ENCODE data around the gene ENAH. TPM values are rescaled to one million over a fixed set of nuclear protein-coding genes. Genes with fewer than 3 reads are reported as not detected.
"Not testable (repeated sequence)": the region's sequence is repeated elsewhere in the genome, so short reads cannot be mapped to it uniquely, and the experiment has no call there.

The ENAH gene
- 10 to 100 TPM; 31.4 to 56.3 (median 45.3) TPM for total RNA-seq

DNA sequence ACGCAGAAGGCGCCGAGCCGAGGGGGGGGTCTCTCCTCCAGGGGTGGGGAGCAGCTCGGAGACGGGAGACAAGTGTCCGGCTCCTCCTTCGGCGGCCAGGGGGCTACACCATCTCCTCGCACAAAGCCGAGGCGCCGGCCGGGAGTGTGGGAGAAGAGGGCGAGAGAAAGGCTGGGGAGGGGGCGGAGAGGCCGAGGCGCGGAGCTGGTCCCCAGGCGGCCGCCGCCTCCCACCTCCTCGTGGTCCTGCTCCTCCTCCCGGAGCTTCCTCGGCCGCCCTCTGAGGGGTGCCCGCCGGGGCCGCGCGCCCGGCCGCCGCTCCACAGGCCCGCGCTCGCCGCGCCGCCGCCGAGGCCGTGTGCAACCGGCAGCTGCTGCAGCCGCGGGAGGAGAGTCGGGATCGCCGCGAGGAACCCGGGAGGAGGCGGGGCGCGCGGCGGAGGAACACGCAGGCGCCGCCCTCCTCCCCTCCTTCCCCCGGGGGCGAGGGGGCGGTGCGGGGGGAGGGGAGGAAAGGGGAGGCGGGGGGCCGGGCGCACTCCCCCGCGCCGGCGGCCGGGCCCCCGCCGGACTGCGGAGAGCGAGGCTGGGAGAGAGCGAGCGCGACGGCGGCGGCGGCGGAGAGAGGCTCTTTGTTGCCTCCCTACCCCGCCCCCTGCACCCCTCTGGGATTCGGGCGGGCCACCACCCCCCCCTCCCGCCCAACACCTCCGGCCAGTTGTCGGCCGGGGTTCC lies at the start of gene ENAH:
TSS of gene ENAH (minus strand) at position 395 of the 734 bp plus-strand sequence. CDS start 433 bp downstream, outside the sequence.
- peak within 1 kb of the TSS; percentile 94 to 98 (median 96) for H3K27ac ChIP-seq
- no peaks in the 10 kb centered on the region for H3K27me3 ChIP-seq
- WGBS, 2 donors, result 0 to 1% methylated on average over 20 to 29 of the region's 90 CpGs
- peak within 1 kb of the TSS; percentile 71 to 95 (median 83) for H3K4me3 ChIP-seq
- peaks cover 0 to 48% (median 12%) of the 10 kb centered on the region in 4 donors for H3K4me1 ChIP-seq
- no peaks in the 10 kb centered on the region for H3K36me3 ChIP-seq
- H3K9me3 ChIP-seq, result no peaks in the 10 kb centered on the region
- peak; percentile 65 to 66 for DNase-seq (ENCODE audit: low spot score in 2 of 2)
- peak; percentile 36 to 80 for TF ChIP-seq POLR2A (IDR thresholded peaks at IDR 0.05)
- TF ChIP-seq EP300 (IDR thresholded peaks at IDR 0.05), result no peak

DNA sequence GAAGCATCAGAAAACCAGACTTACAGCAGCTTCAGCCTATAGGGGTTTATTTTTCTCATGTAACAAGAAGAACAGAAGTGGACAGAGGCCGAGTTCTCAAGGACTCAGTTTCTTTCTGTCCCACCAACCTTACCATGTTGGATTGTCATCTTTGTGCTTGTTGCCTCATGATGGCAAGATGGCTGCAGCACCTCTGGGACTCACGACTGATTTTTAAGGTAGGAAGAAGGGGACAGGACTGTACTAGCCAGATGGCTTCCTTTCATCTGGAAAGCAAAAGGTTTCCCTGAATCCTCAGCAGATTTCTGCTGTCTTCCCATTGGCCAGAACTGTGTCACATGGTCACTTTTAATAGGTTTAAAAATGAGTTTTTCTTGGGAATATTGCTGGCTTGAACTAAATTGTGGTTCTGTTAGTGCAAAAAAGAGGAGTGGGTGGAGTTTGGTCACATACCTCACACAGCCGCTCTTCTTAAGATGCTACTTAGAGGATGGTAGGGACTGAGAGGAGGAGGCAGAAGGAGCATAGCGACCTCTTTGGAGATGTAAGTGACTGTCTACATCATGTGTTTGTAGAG lies 48.1 kb upstream of the ENAH start:
- Histone ChIP-seq H3K27me3 (no peaks in the 10 kb centered on the region), H3K27ac (no peak overlapping the region), H3K4me1 (peaks cover 0 to 11% (median 3%) of the 10 kb centered on the region in 4 donors), H3K36me3 (no peaks in the 10 kb centered on the region), H3K4me3 (no peak overlapping the region), H3K9me3 (no peaks in the 10 kb centered on the region)
- TF ChIP-seq, protein P1, sequence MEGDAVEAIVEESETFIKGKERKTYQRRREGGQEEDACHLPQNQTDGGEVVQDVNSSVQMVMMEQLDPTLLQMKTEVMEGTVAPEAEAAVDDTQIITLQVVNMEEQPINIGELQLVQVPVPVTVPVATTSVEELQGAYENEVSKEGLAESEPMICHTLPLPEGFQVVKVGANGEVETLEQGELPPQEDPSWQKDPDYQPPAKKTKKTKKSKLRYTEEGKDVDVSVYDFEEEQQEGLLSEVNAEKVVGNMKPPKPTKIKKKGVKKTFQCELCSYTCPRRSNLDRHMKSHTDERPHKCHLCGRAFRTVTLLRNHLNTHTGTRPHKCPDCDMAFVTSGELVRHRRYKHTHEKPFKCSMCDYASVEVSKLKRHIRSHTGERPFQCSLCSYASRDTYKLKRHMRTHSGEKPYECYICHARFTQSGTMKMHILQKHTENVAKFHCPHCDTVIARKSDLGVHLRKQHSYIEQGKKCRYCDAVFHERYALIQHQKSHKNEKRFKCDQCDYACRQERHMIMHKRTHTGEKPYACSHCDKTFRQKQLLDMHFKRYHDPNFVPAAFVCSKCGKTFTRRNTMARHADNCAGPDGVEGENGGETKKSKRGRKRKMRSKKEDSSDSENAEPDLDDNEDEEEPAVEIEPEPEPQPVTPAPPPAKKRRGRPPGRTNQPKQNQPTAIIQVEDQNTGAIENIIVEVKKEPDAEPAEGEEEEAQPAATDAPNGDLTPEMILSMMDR (IDR thresholded peaks at IDR 0.05), result no peak
- TF ChIP-seq POLR2A (IDR thresholded peaks at IDR 0.05), result no peak
- TF ChIP-seq EP300 (IDR thresholded peaks at IDR 0.05), result no peak
- DNase-seq (ENCODE audit: low spot score in 2 of 2), result no peak
- WGBS, 2 donors, result 92 to 94% methylated on average over 4 of the region's 4 CpGs

DNA sequence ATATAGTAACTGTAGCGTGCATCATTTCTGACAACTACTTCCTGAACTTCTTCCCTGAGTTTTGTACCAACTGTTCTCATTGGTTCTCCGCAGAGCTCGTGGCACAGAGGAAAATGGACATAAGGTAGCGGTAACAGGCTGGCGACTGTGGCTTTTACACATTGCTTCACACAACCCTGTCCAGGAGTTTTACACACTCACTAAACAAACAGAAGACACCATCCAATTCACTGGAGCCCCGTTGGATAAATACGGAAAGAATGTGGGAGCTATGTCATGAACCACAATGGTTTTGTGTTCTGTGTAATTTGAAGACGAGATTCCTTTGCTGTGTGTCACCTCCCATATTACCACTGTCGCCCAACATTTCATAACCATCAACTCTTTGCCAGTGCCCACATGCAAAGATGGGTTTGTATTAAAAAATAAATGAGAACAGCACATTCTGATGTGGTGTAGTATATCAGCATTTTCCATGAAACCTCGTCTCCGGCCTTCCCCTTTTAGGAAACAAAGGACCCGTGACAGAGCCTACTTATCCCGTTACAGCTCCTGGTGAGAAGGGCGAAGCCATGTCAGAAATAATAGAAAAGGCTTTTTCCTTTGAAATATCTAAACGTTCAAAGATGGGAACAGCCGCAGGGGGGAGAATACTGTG lies 47.4 kb upstream of the ENAH start:
- TF ChIP-seq, protein P1 (IDR thresholded peaks at IDR 0.05), result no peak
- peak in 1 of 2 donors; percentile 28 for TF ChIP-seq EP300 (IDR thresholded peaks at IDR 0.05)
- TF ChIP-seq POLR2A (IDR thresholded peaks at IDR 0.05), result no peak
- H3K9me3 ChIP-seq, result no peaks in the 10 kb centered on the region
- no peaks in the 10 kb centered on the region for H3K36me3 ChIP-seq
- DNase-seq (ENCODE audit: low spot score in 2 of 2), result peak in 1 of 2 donors; percentile 18
- no peak overlapping the region for H3K4me3 ChIP-seq
- 43 to 53% methylated on average over 16 of the region's 16 CpGs for WGBS, 2 donors
- H3K4me1 ChIP-seq, result peaks cover 0 to 11% (median 3%) of the 10 kb centered on the region in 4 donors
- H3K27me3 ChIP-seq, result no peaks in the 10 kb centered on the region
- no peak overlapping the region for H3K27ac ChIP-seq

DNA sequence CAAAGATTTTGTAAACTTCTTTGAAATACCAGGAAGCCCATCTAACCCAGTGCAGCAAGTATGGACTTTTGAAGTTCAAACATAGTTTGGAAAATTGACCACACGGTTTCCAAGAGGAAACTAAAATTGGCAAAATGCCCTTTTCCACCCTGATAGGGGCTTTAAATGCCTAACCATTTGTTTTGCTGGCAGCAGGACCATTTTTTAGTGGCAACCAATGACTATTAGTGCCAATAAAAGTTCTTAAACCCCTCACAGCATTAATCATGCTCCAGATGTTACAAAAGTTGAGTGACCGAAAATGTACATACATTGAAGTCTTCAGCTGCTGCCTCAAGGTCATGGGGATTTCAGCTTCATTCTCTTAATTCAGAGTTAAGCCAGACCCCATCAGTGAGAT lies 46.4 kb upstream of the ENAH start:
- no peak for TF ChIP-seq EP300 (IDR thresholded peaks at IDR 0.05)
- no peak for TF ChIP-seq POLR2A (IDR thresholded peaks at IDR 0.05)
- TF ChIP-seq, protein P1 (IDR thresholded peaks at IDR 0.05), result no peak
- H3K4me3 ChIP-seq, result no peak overlapping the region
- H3K9me3 ChIP-seq, result no peaks in the 10 kb centered on the region
- peaks cover 0 to 11% (median 3%) of the 10 kb centered on the region in 4 donors for H3K4me1 ChIP-seq
- DNase-seq (ENCODE audit: low spot score in 2 of 2), result no peak
- H3K27me3 ChIP-seq, result no peaks in the 10 kb centered on the region
- 57 to 64% methylated on average over 2 of the region's 2 CpGs for WGBS, 2 donors
- H3K36me3 ChIP-seq, result no peaks in the 10 kb centered on the region
- H3K27ac ChIP-seq, result no peak overlapping the region

DNA sequence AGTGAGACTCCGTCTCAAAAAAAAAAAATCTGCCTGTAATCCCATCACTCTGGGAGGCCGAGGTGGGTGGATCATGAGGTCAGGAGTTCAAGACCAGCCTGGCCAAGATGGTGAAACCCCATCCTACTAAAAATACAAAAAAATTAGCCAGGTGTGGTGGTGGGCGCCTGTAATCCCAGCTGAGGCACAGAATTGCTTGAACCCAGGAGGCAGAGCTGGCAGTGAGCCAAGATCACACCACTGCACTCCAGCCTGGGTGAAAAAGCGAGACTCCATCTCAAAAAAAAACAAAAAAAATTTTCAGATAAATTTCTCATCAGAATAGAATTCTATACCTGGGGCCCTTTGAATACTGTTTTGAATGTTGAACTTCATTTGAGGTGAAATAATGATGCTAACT lies 45.3 kb upstream of the ENAH start:
- WGBS, 2 donors, result 88 to 93% methylated on average over 4 of the region's 4 CpGs
- DNase-seq (ENCODE audit: low spot score in 2 of 2), result not testable (repeated sequence)

DNA sequence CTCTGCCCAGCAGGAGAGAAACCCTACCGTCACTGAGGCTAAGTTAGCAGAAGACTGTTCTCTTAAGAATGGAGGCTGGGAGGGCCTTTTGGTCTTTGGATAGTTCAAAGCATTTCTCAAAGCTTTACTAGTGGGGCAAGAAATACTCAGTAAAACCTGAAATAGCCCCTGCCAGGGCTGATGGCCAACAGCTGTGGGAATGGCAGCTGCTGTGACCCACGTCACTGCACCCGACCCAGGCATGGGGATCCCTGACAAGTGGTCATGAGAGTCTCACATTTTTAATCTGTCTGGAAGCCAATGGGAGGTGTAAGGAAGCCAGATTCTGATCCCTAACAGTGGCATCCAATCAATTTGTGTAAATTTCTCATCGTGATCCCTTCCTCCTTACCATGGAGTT lies 44.5 kb upstream of the ENAH start:
- no peaks in the 10 kb centered on the region for H3K27me3 ChIP-seq
- TF ChIP-seq EP300 (IDR thresholded peaks at IDR 0.05), result no peak
- TF ChIP-seq, protein P1 (IDR thresholded peaks at IDR 0.05), result no peak
- TF ChIP-seq POLR2A (IDR thresholded peaks at IDR 0.05), result no peak
- no peaks in the 10 kb centered on the region for H3K9me3 ChIP-seq
- WGBS, 2 donors, result 54 to 76% methylated on average over 4 of the region's 4 CpGs
- DNase-seq (ENCODE audit: low spot score in 2 of 2), result no peak
- H3K27ac ChIP-seq, result peak overlapping the region in 1 of 4 donors; percentile 21
- H3K4me1 ChIP-seq, result peaks cover 0 to 11% (median 3%) of the 10 kb centered on the region in 4 donors
- H3K36me3 ChIP-seq, result no peaks in the 10 kb centered on the region
- no peak overlapping the region for H3K4me3 ChIP-seq

More for the DNA sequence above, 45.3 kb upstream of the ENAH start:
- H3K4me3 ChIP-seq, H3K36me3 ChIP-seq, H3K27ac ChIP-seq, H3K9me3 ChIP-seq, H3K27me3 ChIP-seq: not testable (repeated sequence)
- H3K4me1 ChIP-seq, result peaks cover 0 to 11% (median 3%) of the 10 kb centered on the region in 4 donors
